ENCODE results near the gene DTD2. TPM values are rescaled to one million over a fixed set of nuclear protein-coding genes. Genes with fewer than 3 reads are reported as not detected.
"Not testable (repeated sequence)": the region's sequence is repeated elsewhere in the genome, so short reads cannot be mapped to it uniquely, and the experiment has no call there.

DTD2 gene
- total RNA-seq, 2 donors from 2014 or later, result 12.7 to 14.9 TPM

GRCh38 chr14:31466554-31466953 is 9.2 kb upstream of the DTD2 start:
- 92 to 94% methylated on average over 6 of the region's 6 CpGs for WGBS, 2 experiments (ENCODE audit: insufficient coverage in 1 of 2, insufficient read length in 1 of 2)
- Mint-ChIP-seq H3K4me3 (no peak overlapping the region), H3K4me1 (no peaks in the 10 kb centered on the region), H3K27ac (no peak overlapping the region), H3K9me3 (no peaks in the 10 kb centered on the region), H3K36me3 (ENCODE audit: low read depth) (no peaks in the 10 kb centered on the region), H3K27me3 (ENCODE audit: insufficient read depth) (no peaks in the 10 kb centered on the region)
- TF ChIP-seq CTCF (conservative IDR thresholded peaks at IDR 0.05), result no peak
- no peak for DNase-seq
- no peak overlapping the region for H3K4me3 ChIP-seq (ENCODE audit: low read length)
- no peaks in the 10 kb centered on the region for H3K27me3 ChIP-seq (ENCODE audit: control insufficient read depth, insufficient read depth, low read length, poor library complexity, severe bottlenecking)
- no peak overlapping the region for H3K9ac ChIP-seq (ENCODE audit: extremely low read depth, low read length, poor library complexity, severe bottlenecking)
- no peaks in the 10 kb centered on the region for H3K36me3 ChIP-seq (ENCODE audit: control insufficient read depth, insufficient read depth, low read length)
- H3K27ac ChIP-seq (ENCODE audit: low read depth, low read length), result no peak overlapping the region
- H3K9me3 ChIP-seq (ENCODE audit: control insufficient read depth, low read length), result no peaks in the 10 kb centered on the region
- no peaks in the 10 kb centered on the region for H3K4me1 ChIP-seq (ENCODE audit: control insufficient read depth, insufficient read depth, low read length)

- Mint-ChIP-seq H3K9me3 (no peaks in the 10 kb centered on the region), H3K27ac (no peak overlapping the region), H3K27me3 (ENCODE audit: insufficient read depth) (no peaks in the 10 kb centered on the region), H3K4me1 (no peaks in the 10 kb centered on the region), H3K4me3 (no peak overlapping the region), H3K36me3 (ENCODE audit: low read depth) (no peaks in the 10 kb centered on the region)
- no peaks in the 10 kb centered on the region for H3K36me3 ChIP-seq (ENCODE audit: control insufficient read depth, insufficient read depth, low read length)
- H3K4me1 ChIP-seq (ENCODE audit: control insufficient read depth, insufficient read depth, low read length), result no peaks in the 10 kb centered on the region
- no peaks in the 10 kb centered on the region for H3K27me3 ChIP-seq (ENCODE audit: control insufficient read depth, insufficient read depth, low read length, poor library complexity, severe bottlenecking)
- TF ChIP-seq CTCF (conservative IDR thresholded peaks at IDR 0.05), result no peak
- H3K27ac ChIP-seq (ENCODE audit: low read depth, low read length), result no peak overlapping the region
- H3K9ac ChIP-seq (ENCODE audit: extremely low read depth, low read length, poor library complexity, severe bottlenecking), result no peak overlapping the region
- H3K9me3 ChIP-seq (ENCODE audit: control insufficient read depth, low read length), result no peaks in the 10 kb centered on the region
- H3K4me3 ChIP-seq (ENCODE audit: low read length), result no peak overlapping the region
- DNase-seq, result no peak
Observed at GRCh38 chr14:31465111-31465510, 7.8 kb upstream of the DTD2 start.

GRCh38 chr14:31462450-31462849 is 5.1 kb upstream of the DTD2 start:
- H3K9me3 Mint-ChIP-seq; H3K9me3 ChIP-seq (ENCODE audit: control insufficient read depth, low read length); H3K27me3 ChIP-seq (ENCODE audit: control insufficient read depth, insufficient read depth, low read length, poor library complexity, severe bottlenecking); H3K4me3 Mint-ChIP-seq; H3K9ac ChIP-seq (ENCODE audit: extremely low read depth, low read length, poor library complexity, severe bottlenecking); H3K27me3 Mint-ChIP-seq (ENCODE audit: insufficient read depth); H3K27ac ChIP-seq (ENCODE audit: low read depth, low read length); H3K27ac Mint-ChIP-seq; H3K4me1 ChIP-seq (ENCODE audit: control insufficient read depth, insufficient read depth, low read length); DNase-seq; H3K36me3 ChIP-seq (ENCODE audit: control insufficient read depth, insufficient read depth, low read length); H3K4me3 ChIP-seq (ENCODE audit: low read length); H3K36me3 Mint-ChIP-seq (ENCODE audit: low read depth): not testable (repeated sequence)
- peaks cover 12% of the 10 kb centered on the region for H3K4me1 Mint-ChIP-seq
- WGBS, 2 experiments (ENCODE audit: insufficient coverage in 1 of 2, insufficient read length in 1 of 2), result 88 to 89% methylated on average over 1 to 2 of the region's 2 CpGs

GRCh38 chr14:31461545-31461944 is 4.2 kb upstream of the DTD2 start:
- H3K4me1 Mint-ChIP-seq, result peaks cover 12% of the 10 kb centered on the region
- Histone ChIP-seq H3K27ac (ENCODE audit: low read depth, low read length) (no peak overlapping the region), H3K9me3 (ENCODE audit: control insufficient read depth, low read length) (no peaks in the 10 kb centered on the region), H3K36me3 (ENCODE audit: control insufficient read depth, insufficient read depth, low read length) (no peaks in the 10 kb centered on the region), H3K27me3 (ENCODE audit: control insufficient read depth, insufficient read depth, low read length, poor library complexity, severe bottlenecking) (no peaks in the 10 kb centered on the region), H3K9ac (ENCODE audit: extremely low read depth, low read length, poor library complexity, severe bottlenecking) (no peak overlapping the region), H3K4me3 (ENCODE audit: low read length) (no peak overlapping the region), H3K4me1 (ENCODE audit: control insufficient read depth, insufficient read depth, low read length) (no peaks in the 10 kb centered on the region)
- DNase-seq, result no peak
- no peaks in the 10 kb centered on the region for H3K27me3 Mint-ChIP-seq (ENCODE audit: insufficient read depth)
- TF ChIP-seq CTCF (conservative IDR thresholded peaks at IDR 0.05), result no peak
- no peaks in the 10 kb centered on the region for H3K36me3 Mint-ChIP-seq (ENCODE audit: low read depth)
- H3K9me3 Mint-ChIP-seq, result no peaks in the 10 kb centered on the region
- WGBS, 2 experiments (ENCODE audit: insufficient coverage in 1 of 2, insufficient read length in 1 of 2), result 92 to 98% methylated on average over 2 to 3 of the region's 3 CpGs
- H3K27ac Mint-ChIP-seq, result no peak overlapping the region
- H3K4me3 Mint-ChIP-seq, result no peak overlapping the region
